ENCODE results near the gene LZTS3. TPM values are rescaled to one million over a fixed set of nuclear protein-coding genes. Genes with fewer than 3 reads are reported as not detected.
A peak's percentile ranks its signal among the peaks of the same experiment; 100 is the strongest.
"Not testable (repeated sequence)": the region's sequence is repeated elsewhere in the genome, so short reads cannot be mapped to it uniquely, and the experiment has no call there.

Gene LZTS3
- total and polyA plus RNA-seq, 2 experiments from 2014 or later = 35.3 to 36.4 TPM

- TF ChIP-seq EZH2phosphoT487 (IDR thresholded peaks at IDR 0.05; ENCODE audit: low read depth, severe bottlenecking, unreplicated experiment) = no peak
- Histone ChIP-seq H3K27ac (no peak overlapping the region), H3K4me1 (ENCODE audit: insufficient read depth) (peaks cover 22% of the 10 kb centered on the region)
Measured at GRCh38 chr20:3157817-3158216, 15.5 kb downstream of the LZTS3 start.

GRCh38 chr20:3156811-3157619, 16.3 kb downstream of the LZTS3 start:
- no peaks in the 10 kb centered on the region for H3K36me3 ChIP-seq (replicated peaks; ENCODE audit: insufficient read depth, low read depth)
- no peak for DNase-seq (ENCODE audit: low spot score)
- peaks cover 68% of the 10 kb centered on the region for H4K20me1 ChIP-seq (ENCODE audit: insufficient read depth, poor library complexity, severe bottlenecking)
- H2AFZ ChIP-seq = no peak overlapping the region
- 90% methylated on average over 8 of the region's 8 CpGs for WGBS (ENCODE audit: low lambda C conversion rate, missing lambda C conversion rate)
- no peak overlapping the region for H3K27ac ChIP-seq
- peaks cover 76% of the 10 kb centered on the region for H3K79me2 ChIP-seq
- peak overlapping the region; percentile 88 for H3K4me2 ChIP-seq
- no peaks in the 10 kb centered on the region for H3K27me3 ChIP-seq
- H3K9me3 ChIP-seq (ENCODE audit: low read depth) = no peaks in the 10 kb centered on the region
- H3K4me3 ChIP-seq = no peak overlapping the region
- TF ChIP-seq CTCF (IDR thresholded peaks at IDR 0.05; ENCODE audit: poor library complexity) = no peak
- TF ChIP-seq EZH2 (IDR thresholded peaks at IDR 0.05; ENCODE audit: borderline replicate concordance) = no peak
- TF ChIP-seq EZH2phosphoT487 (IDR thresholded peaks at IDR 0.05; ENCODE audit: low read depth, severe bottlenecking, unreplicated experiment) = no peak
- H3K4me1 ChIP-seq (ENCODE audit: insufficient read depth) = peaks cover 22% of the 10 kb centered on the region
- H3K9me2 ChIP-seq (replicated peaks; ENCODE audit: insufficient read depth) = no peaks in the 10 kb centered on the region

More at GRCh38 chr20:3157817-3158216, 15.5 kb downstream of the LZTS3 start:
- Histone ChIP-seq H3K27me3 (no peaks in the 10 kb centered on the region), H3K9me2 (replicated peaks; ENCODE audit: insufficient read depth) (no peaks in the 10 kb centered on the region), H4K20me1 (ENCODE audit: insufficient read depth, poor library complexity, severe bottlenecking) (peaks cover 60% of the 10 kb centered on the region), H3K36me3 (replicated peaks; ENCODE audit: insufficient read depth, low read depth) (no peaks in the 10 kb centered on the region), H3K4me2 (peak overlapping the region; percentile 88), H3K9me3 (ENCODE audit: low read depth) (no peaks in the 10 kb centered on the region), H2AFZ (no peak overlapping the region), H3K79me2 (peaks cover 68% of the 10 kb centered on the region), H3K4me3 (no peak overlapping the region)
- 95% methylated on average over 11 of the region's 11 CpGs for WGBS (ENCODE audit: low lambda C conversion rate, missing lambda C conversion rate)
- no peak for DNase-seq (ENCODE audit: low spot score)

GRCh38 chr20:3152057-3152644, 21.2 kb downstream of the LZTS3 start:
- H3K27me3 ChIP-seq; H3K36me3 ChIP-seq (replicated peaks; ENCODE audit: insufficient read depth, low read depth); H3K4me2 ChIP-seq; H3K9me2 ChIP-seq (replicated peaks; ENCODE audit: insufficient read depth); H2AFZ ChIP-seq; H3K9me3 ChIP-seq (ENCODE audit: low read depth); H3K27ac ChIP-seq; H3K4me3 ChIP-seq; DNase-seq (ENCODE audit: low spot score); H3K4me1 ChIP-seq (ENCODE audit: insufficient read depth): not testable (repeated sequence)
- H4K20me1 ChIP-seq (ENCODE audit: insufficient read depth, poor library complexity, severe bottlenecking) = peaks cover 89% of the 10 kb centered on the region
- 91% methylated on average over 10 of the region's 10 CpGs for WGBS (ENCODE audit: low lambda C conversion rate, missing lambda C conversion rate)
- peaks cover 100% of the 10 kb centered on the region for H3K79me2 ChIP-seq

- H3K27ac ChIP-seq = no peak overlapping the region
- no peak overlapping the region for H3K4me2 ChIP-seq
- H3K79me2 ChIP-seq = peaks cover 100% of the 10 kb centered on the region
- TF ChIP-seq CTCF (IDR thresholded peaks at IDR 0.05; ENCODE audit: poor library complexity) (no peak), EZH2 (IDR thresholded peaks at IDR 0.05; ENCODE audit: borderline replicate concordance) (no peak), EZH2phosphoT487 (IDR thresholded peaks at IDR 0.05; ENCODE audit: low read depth, severe bottlenecking, unreplicated experiment) (no peak)
- H3K27me3 ChIP-seq = no peaks in the 10 kb centered on the region
- H4K20me1 ChIP-seq (ENCODE audit: insufficient read depth, poor library complexity, severe bottlenecking) = peaks cover 81% of the 10 kb centered on the region
- no peak overlapping the region for H3K4me3 ChIP-seq
- no peak overlapping the region for H2AFZ ChIP-seq
- H3K9me3 ChIP-seq (ENCODE audit: low read depth) = no peaks in the 10 kb centered on the region
- no peaks in the 10 kb centered on the region for H3K9me2 ChIP-seq (replicated peaks; ENCODE audit: insufficient read depth)
- no peaks in the 10 kb centered on the region for H3K4me1 ChIP-seq (ENCODE audit: insufficient read depth)
- DNase-seq (ENCODE audit: low spot score) = no peak
- H3K36me3 ChIP-seq (replicated peaks; ENCODE audit: insufficient read depth, low read depth) = no peaks in the 10 kb centered on the region
Measured at GRCh38 chr20:3150908-3151307, 22.4 kb downstream of the LZTS3 start.
